Neuronal stem cell (in vitro differentiated cells): ENCODE measurements around the gene GLRA3.
"Not testable (repeated sequence)": the region's sequence is repeated elsewhere in the genome, so short reads cannot be mapped to it uniquely, and the experiment has no call there.

Experiments
- DNase-seq: peaks from one replicate; pipeline ENCODE4 v3.0.0-alpha.2; 2013; ENCODE audit warnings: low spot score
- H2AFZ ChIP-seq: one replicate; pipeline ENCODE4 v1.6.1; 2013; ENCODE audit warnings: mild to moderate bottlenecking, low read length, inconsistent platforms
- H2AK5ac ChIP-seq: 2 replicates; pipeline ENCODE4 v1.6.1; 2013; ENCODE audit warnings: low read depth, mild to moderate bottlenecking, inconsistent platforms, low read length, moderate library complexity, mixed read lengths
- H2BK120ac ChIP-seq: 2 replicates; pipeline ENCODE4 v1.6.1; 2013; ENCODE audit warnings: low read depth, mild to moderate bottlenecking, inconsistent platforms, low read length, moderate library complexity, mixed read lengths
- H2BK12ac ChIP-seq: one replicate; pipeline ENCODE4 v1.6.1; 2013; ENCODE audit warnings: low read length, inconsistent platforms
- H2BK15ac ChIP-seq: 2 replicates; pipeline ENCODE4 v1.6.1; 2013; ENCODE audit warnings: mild to moderate bottlenecking, low read length, inconsistent platforms, mixed read lengths
- H2BK5ac ChIP-seq: one replicate; pipeline ENCODE4 v1.6.1; 2013; ENCODE audit warnings: inconsistent platforms, mild to moderate bottlenecking, low read length, moderate library complexity
- H3K14ac ChIP-seq: one replicate; pipeline ENCODE4 v1.6.1; 2013; ENCODE audit warnings: low read length, inconsistent platforms
- H3K18ac ChIP-seq: 2 replicates; pipeline ENCODE4 v1.6.1; 2013; ENCODE audit warnings: low read length, inconsistent platforms
- H3K23ac ChIP-seq: 2 replicates; pipeline ENCODE4 v1.6.1; 2013; ENCODE audit warnings: low read depth, mild to moderate bottlenecking, mixed read lengths, low read length, inconsistent platforms; ENCODE audit not compliant: poor library complexity
- H3K27ac ChIP-seq: replicated peaks from 3 replicates; pipeline ENCODE4 v1.5.1; 2013; ENCODE audit warnings: low read length, inconsistent platforms
- H3K27me3 ChIP-seq, 3 experiments: 2 replicates each; pipeline ENCODE4 v1.6.1; 2013; ENCODE audit warnings: low read length in 3 of 3, mild to moderate bottlenecking in 2 of 3, inconsistent platforms in 1 of 3, low read depth in 1 of 3, mixed read lengths in 1 of 3, moderate library complexity in 1 of 3; ENCODE audit not compliant: control insufficient read depth in 3 of 3, insufficient read depth in 3 of 3
- H3K36me3 ChIP-seq, 2 donors: replicated peaks in 1 of 2; 2 replicates each; pipeline ENCODE4 v1.6.1; 2013; ENCODE audit warnings: low read length in 2 of 2; ENCODE audit not compliant: control insufficient read depth in 2 of 2, insufficient read depth in 2 of 2
- H3K4ac ChIP-seq: 2 replicates; pipeline ENCODE4 v1.6.1; 2013; ENCODE audit warnings: inconsistent platforms, mild to moderate bottlenecking, low read length, moderate library complexity
- H3K4me1 ChIP-seq, 2 donors: 1 replicate in 1 of 2; 2 replicates in 1 of 2; pipeline ENCODE4 v1.6.1; 2013; ENCODE audit warnings: low read length in 2 of 2, low read depth in 1 of 2; ENCODE audit not compliant: control insufficient read depth in 2 of 2, insufficient read depth in 1 of 2
- H3K4me2 ChIP-seq: one replicate; pipeline ENCODE4 v1.6.1; 2013; ENCODE audit warnings: mild to moderate bottlenecking, low read length, inconsistent platforms; ENCODE audit not compliant: insufficient read depth, poor library complexity, severe bottlenecking
- H3K4me3 ChIP-seq, 2 donors: 2 replicates each; pipeline ENCODE4 v1.5.1; 2013; ENCODE audit warnings: low read length in 2 of 2, mild to moderate bottlenecking in 2 of 2, inconsistent platforms in 1 of 2, moderate library complexity in 1 of 2
- H3K79me1 ChIP-seq: one replicate; pipeline ENCODE4 v1.6.1; 2013; ENCODE audit warnings: low read depth, mild to moderate bottlenecking, inconsistent platforms, low read length, moderate library complexity
- H3K9ac ChIP-seq: one replicate; pipeline ENCODE4 v1.6.1; 2013; ENCODE audit warnings: mild to moderate bottlenecking, low read depth, low read length, inconsistent platforms; ENCODE audit not compliant: poor library complexity
- H3K9me3 ChIP-seq, 2 donors: replicated peaks in 1 of 2; 2 replicates each; pipeline versions ENCODE3 to v1.6.1; 2013; ENCODE audit warnings: low read length in 2 of 2, mild to moderate bottlenecking in 2 of 2, inconsistent platforms in 1 of 2, low read depth in 1 of 2, mixed read lengths in 1 of 2, moderate library complexity in 1 of 2; ENCODE audit not compliant: control insufficient read depth in 2 of 2, insufficient read depth in 1 of 2
- H4K8ac ChIP-seq: one replicate; pipeline ENCODE4 v1.6.1; 2013; ENCODE audit warnings: low read depth, mild to moderate bottlenecking, inconsistent platforms, low read length, moderate library complexity
- H4K91ac ChIP-seq: one replicate; pipeline ENCODE4 v1.6.1; 2013; ENCODE audit warnings: low read length, low read depth, mild to moderate bottlenecking, inconsistent platforms; ENCODE audit not compliant: poor library complexity
- WGBS, 2 donors: extraction: QIAGEN DNeasy Blood & Tissue Kit; methylation state at CpG; one replicate each; pipeline ENCODE4 v1.1.7; 2013; ENCODE audit warnings: missing lambda C conversion rate in 2 of 2, mixed read lengths in 1 of 2; ENCODE audit not compliant: insufficient read length in 2 of 2, insufficient replicate concordance in 1 of 2; ENCODE audit errors: extremely low coverage in 2 of 2; 5-methylcytosine and 5-hydroxymethylcytosine counted together

Gene GLRA3

GRCh38 chr4:174778274-174778986 lies 50.6 kb downstream of the GLRA3 start:
- no CpG with 5 or more reads among the region's 28 CpGs for WGBS, 2 donors
- not testable (repeated sequence) for H3K4ac ChIP-seq, H2BK15ac ChIP-seq, H2BK120ac ChIP-seq, H4K91ac ChIP-seq, H3K14ac ChIP-seq, H3K9ac ChIP-seq, H3K4me3 ChIP-seq, DNase-seq, H3K4me2 ChIP-seq, H4K8ac ChIP-seq, H3K23ac ChIP-seq, H2BK5ac ChIP-seq, H3K9me3 ChIP-seq, H3K79me1 ChIP-seq, H2BK12ac ChIP-seq, H3K36me3 ChIP-seq, H3K4me1 ChIP-seq, H2AK5ac ChIP-seq, H3K18ac ChIP-seq, H3K27ac ChIP-seq, H3K27me3 ChIP-seq
- peak overlapping the region; percentile 40 for H2AFZ ChIP-seq

- Histone ChIP-seq H3K4me1 (no peaks in the 10 kb centered on the region), H3K9me3 (no peaks in the 10 kb centered on the region), H4K8ac (no peak overlapping the region), H2BK15ac (no peak overlapping the region), H3K27me3 (no peaks in the 10 kb centered on the region), H3K36me3 (no peaks in the 10 kb centered on the region), H3K9ac (no peak overlapping the region), H3K18ac (no peak overlapping the region), H3K79me1 (no peaks in the 10 kb centered on the region), H3K27ac (no peak overlapping the region), H2AK5ac (no peak overlapping the region), H3K4me2 (no peak overlapping the region), H3K4ac (no peak overlapping the region), H3K14ac (no peak overlapping the region), H2BK5ac (no peak overlapping the region), H3K4me3 (no peak overlapping the region), H2AFZ (no peak overlapping the region), H4K91ac (no peak overlapping the region), H2BK12ac (no peak overlapping the region), H3K23ac (no peak overlapping the region), H2BK120ac (no peak overlapping the region)
- no peak for DNase-seq
- WGBS, 2 donors, result no CpG with 5 or more reads among the region's 1 CpG
Observed at GRCh38 chr4:174775366-174775765, 53.7 kb downstream of the GLRA3 start.

GRCh38 chr4:174764105-174764729 lies 64.8 kb downstream of the GLRA3 start:
- no peak overlapping the region for H3K9ac ChIP-seq

GRCh38 chr4:174763454-174764104 lies 65.5 kb downstream of the GLRA3 start:
- H3K9ac ChIP-seq, result no peak overlapping the region
- no peaks in the 10 kb centered on the region for H3K36me3 ChIP-seq
- no peak overlapping the region for H2BK12ac ChIP-seq
- H2BK15ac ChIP-seq, result no peak overlapping the region
- no peak overlapping the region for H2BK120ac ChIP-seq
- H4K8ac ChIP-seq, result no peak overlapping the region
- H3K4me1 ChIP-seq, result no peaks in the 10 kb centered on the region
- no peak overlapping the region for H3K14ac ChIP-seq
- H3K23ac ChIP-seq, result no peak overlapping the region
- H2AK5ac ChIP-seq, result no peak overlapping the region
- H2BK5ac ChIP-seq, result no peak overlapping the region
- no peak overlapping the region for H2AFZ ChIP-seq
- no peak for DNase-seq
- H3K27ac ChIP-seq, result no peak overlapping the region
- H3K4me2 ChIP-seq, result no peak overlapping the region
- no peaks in the 10 kb centered on the region for H3K27me3 ChIP-seq
- no peak overlapping the region for H3K18ac ChIP-seq
- H3K4ac ChIP-seq, result no peak overlapping the region
- no peak overlapping the region for H3K4me3 ChIP-seq
- no peak overlapping the region for H4K91ac ChIP-seq
- H3K9me3 ChIP-seq, result no peaks in the 10 kb centered on the region
- no CpG with 5 or more reads among the region's 4 CpGs for WGBS, 2 donors
- H3K79me1 ChIP-seq, result no peaks in the 10 kb centered on the region

More at GRCh38 chr4:174764105-174764729, 64.8 kb downstream of the GLRA3 start:
- Histone ChIP-seq H4K91ac (no peak overlapping the region), H3K4me1 (no peaks in the 10 kb centered on the region), H3K27me3 (no peaks in the 10 kb centered on the region), H3K4me2 (no peak overlapping the region), H3K27ac (no peak overlapping the region), H3K18ac (no peak overlapping the region), H3K14ac (no peak overlapping the region), H2AK5ac (no peak overlapping the region), H2BK15ac (no peak overlapping the region), H2BK120ac (no peak overlapping the region), H4K8ac (no peak overlapping the region), H3K4me3 (no peak overlapping the region), H3K23ac (no peak overlapping the region), H2BK5ac (no peak overlapping the region), H3K4ac (no peak overlapping the region), H3K9me3 (no peaks in the 10 kb centered on the region), H3K79me1 (no peaks in the 10 kb centered on the region), H2BK12ac (no peak overlapping the region), H3K36me3 (no peaks in the 10 kb centered on the region), H2AFZ (no peak overlapping the region)
- peak; percentile 18 for DNase-seq
- WGBS, 2 donors, result no CpG with 5 or more reads among the region's 7 CpGs
